Testis (tissue), 2 donors: ENCODE measurements around the gene GNB5.

Experiments
- CTCF ChIP-seq, 3 experiments: fragments of 450-650 bp in 2 of 3; fragments of 200-600 bp in 1 of 3; sonication (generic) in 1 of 3; IDR thresholded peaks; one replicate each; pipeline ENCODE4 v1.5.1; 2016 to 2019; ENCODE audit warnings: antibody characterized with exemption in 3 of 3, mild to moderate bottlenecking in 2 of 3, moderate library complexity in 1 of 3
- POLR2A ChIP-seq: fragments of 450-650 bp; IDR thresholded peaks from one replicate; pipeline ENCODE4 v1.6.1; 2017; ENCODE audit warnings: antibody characterized with exemption, mild to moderate bottlenecking, moderate library complexity

- TF ChIP-seq CTCF (IDR thresholded peaks at IDR 0.05) (no peak), POLR2A (no peak)
Measured at GRCh38 chr15:52238149-52238548, 47.0 kb upstream of the GNB5 start.
